ENCODE measurements around the gene MLLT3. TPM values are rescaled to one million over a fixed set of nuclear protein-coding genes. Genes with fewer than 3 reads are reported as not detected.

Gene MLLT3
- total RNA-seq, 2 donors from 2014 or later: 8.1 to 9.6 TPM

DNA sequence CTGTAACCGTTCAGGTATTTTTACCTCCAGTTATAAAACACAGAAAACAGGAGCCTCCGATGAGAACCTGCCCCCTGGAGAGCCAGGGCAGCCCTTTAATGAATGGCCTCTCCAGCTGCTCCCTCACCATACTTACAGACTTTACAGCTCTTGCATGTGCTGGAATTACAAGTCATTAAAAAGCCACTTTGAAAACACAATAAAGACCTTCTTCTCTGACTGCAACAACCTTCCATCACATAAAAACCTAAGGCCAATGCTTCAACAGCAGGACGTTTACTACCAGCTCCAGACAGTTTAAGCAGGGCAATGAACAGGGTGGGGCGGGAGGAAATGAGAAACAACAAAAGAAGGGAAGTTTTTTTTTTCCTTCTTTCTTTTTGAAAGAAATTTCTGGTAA, 213.8 kb downstream of the MLLT3 start:
- H3K27me3 ChIP-seq (replicated peaks; ENCODE audit: insufficient read depth): no peaks in the 10 kb centered on the region
- no peaks in the 10 kb centered on the region for H3K36me3 ChIP-seq
- ATAC-seq (ENCODE audit: insufficient number of reproducible peaks, low FRiP score, low read depth) (no peak), DNase-seq (ENCODE audit: low spot score) (no peak)
- no peak overlapping the region for H3K27ac ChIP-seq
- H3K4me1 ChIP-seq (ENCODE audit: control insufficient read depth in 1 of 2, low read depth in 2 of 2): no peaks in the 10 kb centered on the region
- H3K4me3 ChIP-seq: no peak overlapping the region
- TF ChIP-seq, protein P1, sequence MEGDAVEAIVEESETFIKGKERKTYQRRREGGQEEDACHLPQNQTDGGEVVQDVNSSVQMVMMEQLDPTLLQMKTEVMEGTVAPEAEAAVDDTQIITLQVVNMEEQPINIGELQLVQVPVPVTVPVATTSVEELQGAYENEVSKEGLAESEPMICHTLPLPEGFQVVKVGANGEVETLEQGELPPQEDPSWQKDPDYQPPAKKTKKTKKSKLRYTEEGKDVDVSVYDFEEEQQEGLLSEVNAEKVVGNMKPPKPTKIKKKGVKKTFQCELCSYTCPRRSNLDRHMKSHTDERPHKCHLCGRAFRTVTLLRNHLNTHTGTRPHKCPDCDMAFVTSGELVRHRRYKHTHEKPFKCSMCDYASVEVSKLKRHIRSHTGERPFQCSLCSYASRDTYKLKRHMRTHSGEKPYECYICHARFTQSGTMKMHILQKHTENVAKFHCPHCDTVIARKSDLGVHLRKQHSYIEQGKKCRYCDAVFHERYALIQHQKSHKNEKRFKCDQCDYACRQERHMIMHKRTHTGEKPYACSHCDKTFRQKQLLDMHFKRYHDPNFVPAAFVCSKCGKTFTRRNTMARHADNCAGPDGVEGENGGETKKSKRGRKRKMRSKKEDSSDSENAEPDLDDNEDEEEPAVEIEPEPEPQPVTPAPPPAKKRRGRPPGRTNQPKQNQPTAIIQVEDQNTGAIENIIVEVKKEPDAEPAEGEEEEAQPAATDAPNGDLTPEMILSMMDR (IDR thresholded peaks at IDR 0.05): no peak
- H3K9me3 ChIP-seq: no peaks in the 10 kb centered on the region

GRCh38 chr9:20407013-20407412, 215.3 kb downstream of the MLLT3 start:
- no peak overlapping the region for H3K4me3 ChIP-seq
- H3K4me1 ChIP-seq (ENCODE audit: control insufficient read depth in 1 of 2, low read depth in 2 of 2): no peaks in the 10 kb centered on the region
- ATAC-seq (ENCODE audit: insufficient number of reproducible peaks, low FRiP score, low read depth) (no peak), DNase-seq (ENCODE audit: low spot score) (no peak)
- no peaks in the 10 kb centered on the region for H3K36me3 ChIP-seq
- no peak overlapping the region for H3K27ac ChIP-seq
- no peaks in the 10 kb centered on the region for H3K9me3 ChIP-seq
- H3K27me3 ChIP-seq (replicated peaks; ENCODE audit: insufficient read depth): no peaks in the 10 kb centered on the region
- TF ChIP-seq, protein P1 (IDR thresholded peaks at IDR 0.05): no peak

DNA sequence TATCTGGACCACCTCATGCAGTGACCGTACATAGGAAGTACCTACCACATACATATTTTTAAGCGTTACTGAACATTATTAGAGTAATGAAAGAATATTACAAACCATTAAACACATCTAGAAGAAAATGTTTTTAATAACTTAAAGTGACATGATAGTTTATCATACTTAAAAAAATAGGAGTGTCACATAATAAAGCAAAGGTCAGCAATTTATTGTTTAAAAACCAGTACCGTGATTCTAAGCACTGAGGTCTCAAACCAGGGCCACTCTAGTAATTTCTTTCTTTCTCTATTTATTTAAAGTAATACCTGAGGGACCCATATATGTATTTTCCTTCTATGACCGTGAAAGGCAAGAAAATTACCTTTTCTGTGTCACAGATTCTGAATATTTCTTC, 216.0 kb downstream of the MLLT3 start:
- no peak for DNase-seq (ENCODE audit: low spot score)
- Histone ChIP-seq H3K9me3 (no peaks in the 10 kb centered on the region), H3K36me3 (no peaks in the 10 kb centered on the region), H3K4me1 (ENCODE audit: control insufficient read depth in 1 of 2, low read depth in 2 of 2) (no peaks in the 10 kb centered on the region), H3K4me3 (no peak overlapping the region), H3K27me3 (replicated peaks; ENCODE audit: insufficient read depth) (no peaks in the 10 kb centered on the region), H3K27ac (no peak overlapping the region)
- ATAC-seq (ENCODE audit: insufficient number of reproducible peaks, low FRiP score, low read depth): no peak
- TF ChIP-seq, protein P1 (IDR thresholded peaks at IDR 0.05): no peak

DNA sequence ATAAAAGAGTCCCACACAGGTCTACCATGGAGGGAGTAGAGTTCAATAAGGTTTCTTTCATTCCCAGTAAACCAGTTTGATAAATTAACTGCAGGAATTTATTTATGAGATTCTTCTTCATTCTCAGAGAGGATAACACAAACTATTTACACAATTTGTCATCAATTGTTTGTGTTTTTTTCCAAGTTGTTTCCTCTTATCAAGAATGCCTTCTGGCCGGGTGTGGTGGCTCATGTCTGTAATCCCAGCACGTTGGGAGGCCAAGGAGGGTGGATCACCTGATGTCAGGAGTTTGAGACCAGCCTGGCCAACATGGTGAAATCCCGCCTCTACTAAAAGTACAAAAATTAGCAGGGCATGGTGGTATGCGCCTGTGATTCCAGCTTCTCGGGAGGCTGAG, 216.7 kb downstream of the MLLT3 start:
- H3K27ac ChIP-seq: no peak overlapping the region
- ATAC-seq (ENCODE audit: insufficient number of reproducible peaks, low FRiP score, low read depth): no peak
- DNase-seq (ENCODE audit: low spot score): no peak
- no peaks in the 10 kb centered on the region for H3K36me3 ChIP-seq
- H3K9me3 ChIP-seq: no peaks in the 10 kb centered on the region
- H3K27me3 ChIP-seq (replicated peaks; ENCODE audit: insufficient read depth): no peaks in the 10 kb centered on the region
- no peaks in the 10 kb centered on the region for H3K4me1 ChIP-seq (ENCODE audit: control insufficient read depth in 1 of 2, low read depth in 2 of 2)
- TF ChIP-seq, protein P1 (IDR thresholded peaks at IDR 0.05): no peak
- no peak overlapping the region for H3K4me3 ChIP-seq

- Histone ChIP-seq H3K36me3 (no peaks in the 10 kb centered on the region), H3K4me1 (ENCODE audit: control insufficient read depth in 1 of 2, low read depth in 2 of 2) (no peaks in the 10 kb centered on the region), H3K27ac (no peak overlapping the region), H3K4me3 (no peak overlapping the region), H3K27me3 (replicated peaks; ENCODE audit: insufficient read depth) (no peaks in the 10 kb centered on the region), H3K9me3 (no peaks in the 10 kb centered on the region)
- ATAC-seq (ENCODE audit: insufficient number of reproducible peaks, low FRiP score, low read depth) (no peak), DNase-seq (ENCODE audit: low spot score) (no peak)
- TF ChIP-seq, protein P1 (IDR thresholded peaks at IDR 0.05): no peak
Observed at GRCh38 chr9:20405078-20405477, 217.2 kb downstream of the MLLT3 start.
